Loucy (cell line): ENCODE results near the gene DNAH8.

ENCODE experiments used
- CTCF ChIP-seq: fragments of 200-600 bp; sonication (generic); conservative IDR thresholded peaks from 2 replicates; pipeline ENCODE4 v1.5.1; 2014; ENCODE audit warnings: mild to moderate bottlenecking, antibody characterized with exemption, low read length
- EZH2phosphoT487 ChIP-seq: fragments of 200-600 bp; IDR thresholded peaks from 2 replicates; pipeline ENCODE4 v1.6.1; 2018; ENCODE audit warnings: antibody characterized with exemption, mild to moderate bottlenecking, moderate library complexity, borderline replicate concordance

DNA sequence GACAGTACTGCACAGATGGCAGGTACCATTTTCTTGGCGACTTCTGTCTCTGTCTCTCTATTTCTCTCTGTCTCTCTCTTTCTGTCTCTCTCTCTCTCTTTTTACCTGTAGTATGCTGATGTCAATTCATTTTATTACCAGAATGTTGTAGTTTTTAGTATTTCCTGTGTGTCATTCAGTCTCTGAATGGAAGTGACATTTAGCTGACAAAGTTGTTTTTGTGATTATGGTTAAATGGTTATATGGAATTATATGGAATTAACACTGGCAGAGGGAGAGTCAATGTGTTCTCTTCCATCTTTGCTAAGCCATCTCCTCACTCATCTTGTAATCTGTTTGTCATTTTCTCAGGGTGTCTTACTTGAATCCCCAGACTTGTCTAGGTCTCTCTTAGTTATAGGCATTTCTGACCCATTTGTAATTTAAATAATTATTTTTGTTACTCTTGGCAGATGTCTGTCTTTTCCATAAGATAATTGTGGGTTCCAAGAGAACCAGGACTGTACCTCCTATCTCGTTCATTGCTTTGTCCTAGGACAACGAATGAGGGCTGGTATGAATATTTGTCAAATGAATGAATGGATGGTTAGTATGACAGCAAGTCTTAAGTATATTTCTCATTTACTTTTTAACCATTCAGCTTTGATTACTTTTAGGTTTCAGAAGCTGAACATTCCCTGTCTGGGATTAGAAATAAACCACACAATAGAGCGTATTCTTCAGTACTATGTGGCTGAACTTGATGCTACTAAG, 64.4 kb downstream of the DNAH8 start:
- TF ChIP-seq CTCF (no peak), EZH2phosphoT487 (no peak)
